22Rv1 (cell line): ENCODE measurements around the gene CD7.

ENCODE experiments used
- ZFX ChIP-seq: fragments of 450-650 bp; IDR thresholded peaks from 2 replicates; pipeline ENCODE4 v1.6.1; 2017; ENCODE audit warnings: antibody characterized with exemption, borderline replicate concordance
- TF ChIP-seq, protein P1 (sequence below): fragments of 450-650 bp; IDR thresholded peaks from 2 replicates; pipeline ENCODE4 v1.5.1; 2017; ENCODE audit warnings: mild to moderate bottlenecking

DNA sequence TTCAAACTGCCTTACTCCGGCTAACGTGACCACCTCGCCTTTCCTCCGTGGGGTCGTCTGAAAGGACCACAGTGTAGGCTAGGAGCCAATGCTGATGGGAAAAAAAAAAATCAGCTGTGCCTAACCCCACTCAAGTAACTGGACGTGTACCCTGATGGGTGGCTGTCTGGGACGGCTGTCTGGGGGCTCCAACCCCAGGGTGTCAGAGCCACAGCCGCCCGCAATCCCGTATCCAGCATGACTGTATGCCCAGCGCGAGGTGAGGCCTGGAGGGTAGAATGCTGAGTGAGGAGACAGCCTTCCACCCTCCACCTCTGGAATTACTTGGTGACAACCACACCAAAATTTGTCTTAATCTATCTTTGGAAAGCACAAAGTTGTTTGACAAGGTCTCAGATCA lies 46.8 kb downstream of the CD7 start:
- TF ChIP-seq, protein P1, sequence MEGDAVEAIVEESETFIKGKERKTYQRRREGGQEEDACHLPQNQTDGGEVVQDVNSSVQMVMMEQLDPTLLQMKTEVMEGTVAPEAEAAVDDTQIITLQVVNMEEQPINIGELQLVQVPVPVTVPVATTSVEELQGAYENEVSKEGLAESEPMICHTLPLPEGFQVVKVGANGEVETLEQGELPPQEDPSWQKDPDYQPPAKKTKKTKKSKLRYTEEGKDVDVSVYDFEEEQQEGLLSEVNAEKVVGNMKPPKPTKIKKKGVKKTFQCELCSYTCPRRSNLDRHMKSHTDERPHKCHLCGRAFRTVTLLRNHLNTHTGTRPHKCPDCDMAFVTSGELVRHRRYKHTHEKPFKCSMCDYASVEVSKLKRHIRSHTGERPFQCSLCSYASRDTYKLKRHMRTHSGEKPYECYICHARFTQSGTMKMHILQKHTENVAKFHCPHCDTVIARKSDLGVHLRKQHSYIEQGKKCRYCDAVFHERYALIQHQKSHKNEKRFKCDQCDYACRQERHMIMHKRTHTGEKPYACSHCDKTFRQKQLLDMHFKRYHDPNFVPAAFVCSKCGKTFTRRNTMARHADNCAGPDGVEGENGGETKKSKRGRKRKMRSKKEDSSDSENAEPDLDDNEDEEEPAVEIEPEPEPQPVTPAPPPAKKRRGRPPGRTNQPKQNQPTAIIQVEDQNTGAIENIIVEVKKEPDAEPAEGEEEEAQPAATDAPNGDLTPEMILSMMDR = no peak
- TF ChIP-seq ZFX = no peak
